K562 (cell line): Measurements from ENCODE around the gene NRARP. TPM values are rescaled to one million over a fixed set of nuclear protein-coding genes. Genes with fewer than 3 reads are reported as not detected.

Source experiments
- BDP1 ChIP-seq: IDR thresholded peaks from 3 replicates; pipeline ENCODE4 v1.6.1; 2011; ENCODE audit not compliant: insufficient read length, insufficient read depth
- BRF1 ChIP-seq: IDR thresholded peaks from 3 replicates; pipeline ENCODE4 v1.6.1; 2011; ENCODE audit warnings: borderline replicate concordance, mild to moderate bottlenecking; ENCODE audit not compliant: insufficient read length; ENCODE audit errors: extremely low read depth
- CBX3 ChIP-seq, 2 experiments: IDR thresholded peaks; 1 replicate in 1 of 2; 2 replicates in 1 of 2; pipeline ENCODE4 v1.6.1; 2012; ENCODE audit warnings: inconsistent platforms in 2 of 2, low read length in 2 of 2, borderline replicate concordance in 1 of 2, control low read depth in 1 of 2
- ELF1 ChIP-seq: fragments of 200-800 bp; sonication (Bioruptor generic); IDR thresholded peaks from 2 replicates; pipeline ENCODE4 v1.6.1; 2016; ENCODE audit warnings: missing genetic modification characterization, missing compliant biosample characterization
- EWSR1 ChIP-seq: fragments of 450-650 bp; IDR thresholded peaks from 2 replicates; pipeline ENCODE4 v1.6.1; 2018; ENCODE audit warnings: borderline replicate concordance, mild to moderate bottlenecking, low read depth, moderate library complexity; ENCODE audit not compliant: partially characterized antibody
- HDAC2 ChIP-seq: fragments of 450-650 bp; IDR thresholded peaks from 2 replicates; pipeline ENCODE4 v1.6.1; 2016; ENCODE audit warnings: mild to moderate bottlenecking
- ILF3 ChIP-seq: fragments of 450-650 bp; IDR thresholded peaks from 2 replicates; pipeline ENCODE4 v1.6.1; 2018; ENCODE audit warnings: antibody characterized with exemption, mild to moderate bottlenecking, moderate library complexity, borderline replicate concordance
- IRF2 ChIP-seq: sonication (generic); formaldehyde crosslinking; IDR thresholded peaks from 2 replicates; pipeline ENCODE4 v1.8.1; 2022; ENCODE audit warnings: mild to moderate bottlenecking, missing genetic modification reagents
- JUN ChIP-seq, 2 experiments: sonication (generic) in 1 of 2; formaldehyde crosslinking in 1 of 2; IDR thresholded peaks; 2 replicates each; pipeline versions ENCODE4 v1.6.1 to v1.8.0; 2012 to 2022; ENCODE audit warnings: borderline replicate concordance in 2 of 2, mild to moderate bottlenecking in 2 of 2, improper control_type of control experiment in 1 of 2, low read depth in 1 of 2, low read length in 1 of 2, missing genetic modification reagents in 1 of 2
- L3MBTL2 ChIP-seq: fragments of 450-650 bp; IDR thresholded peaks from 2 replicates; pipeline ENCODE4 v1.6.1; 2016; ENCODE audit warnings: mild to moderate bottlenecking, moderate library complexity
- MTA1 ChIP-seq: fragments of 450-650 bp; IDR thresholded peaks from 2 replicates; pipeline ENCODE4 v1.6.1; 2017; ENCODE audit warnings: borderline replicate concordance
- POLR2H ChIP-seq: IDR thresholded peaks from 2 replicates; pipeline ENCODE4 v1.6.1; 2016; ENCODE audit warnings: missing genetic modification characterization, low read depth, mild to moderate bottlenecking, control low read depth, missing compliant biosample characterization, moderate library complexity
- PTBP1 ChIP-seq: fragments of 200-400 bp; formaldehyde crosslinking; IDR thresholded peaks from 2 replicates; pipeline ENCODE4 v1.6.1; 2017; ENCODE audit warnings: low read depth, low read length
- RBM14 ChIP-seq: fragments of 200-400 bp; formaldehyde crosslinking; IDR thresholded peaks from 2 replicates; pipeline ENCODE4 v1.6.1; 2018; ENCODE audit warnings: low read depth, mild to moderate bottlenecking, low read length, moderate library complexity, borderline replicate concordance; ENCODE audit not compliant: insufficient read depth
- TCF3 ChIP-seq: sonication (generic); formaldehyde crosslinking; IDR thresholded peaks from 2 replicates; pipeline ENCODE4 v1.4.0; 2020; ENCODE audit warnings: mild to moderate bottlenecking, missing genetic modification reagents
- YBX1 ChIP-seq: fragments of 450-650 bp; IDR thresholded peaks from 2 replicates; pipeline ENCODE4 v1.7.1; 2016; ENCODE audit warnings: mild to moderate bottlenecking
- ZNF133 ChIP-seq: fragments of 250-450 bp; sonication (Bioruptor Pico); IDR thresholded peaks from 2 replicates; pipeline ENCODE4 v1.4.0; 2020; ENCODE audit warnings: mild to moderate bottlenecking
- ZNF57 ChIP-seq: fragments of 450-650 bp; formaldehyde crosslinking; IDR thresholded peaks from 2 replicates; pipeline ENCODE4 v1.4.0; 2020; ENCODE audit warnings: mild to moderate bottlenecking, moderate library complexity
- ZNF740 ChIP-seq, 3 experiments: fragments of 200-800 bp in 1 of 3; sonication (Bioruptor generic) in 1 of 3; sonication (generic) in 1 of 3; formaldehyde crosslinking in 1 of 3; IDR thresholded peaks; 2 replicates each; pipeline versions ENCODE4 v1.6.1 to v1.8.0; 2016 to 2022; ENCODE audit warnings: mild to moderate bottlenecking in 2 of 3, missing compliant biosample characterization in 2 of 3, missing genetic modification characterization in 2 of 3, missing genetic modification reagents in 1 of 3
- polyA plus RNA-seq, 8 experiments: library from polyadenylated mRNA; depleted of rRNA in 4 of 8; stranded (reverse) in 5 of 8; unstranded in 3 of 8; fragments of >200 nt; fragmentation: Nextera tagmentation in 2 of 8; fragmentation: Illumina TruSeq in 1 of 8; extraction: Ambion mirVana in 2 of 8; extraction: Trizol in 1 of 8; gene quantifications; 2 replicates each; pipeline versions ENCODE4 v1.2.1 to v1.2.3, GENCODE V29; 2011 to 2014; ENCODE audit warnings: inconsistent platforms in 1 of 8, missing spikeins in 1 of 8
- total RNA-seq, 7 experiments: library from RNA; depleted of rRNA in 6 of 7; stranded (reverse); fragments of >200 nt in 6 of 7; fragmentation: Illumina TruSeq in 2 of 7; extraction: Trizol in 2 of 7; gene quantifications; 2 replicates each; pipeline versions ENCODE4 v1.2.1 to v1.2.3, GENCODE V29; 2011 to 2021; ENCODE audit warnings: low replicate concordance in 1 of 7
- TF ChIP-seq, protein P1 (sequence below): sonication (generic); formaldehyde crosslinking; IDR thresholded peaks from 2 replicates; pipeline ENCODE4 v1.8.0; 2022; ENCODE audit warnings: mild to moderate bottlenecking, missing genetic modification reagents
- TF ChIP-seq, protein P2 (sequence below), 2 experiments: IDR thresholded peaks; 2 replicates each; pipeline ENCODE4 v1.6.1; 2011; ENCODE audit warnings: borderline replicate concordance in 1 of 2, control low read depth in 1 of 2, low read depth in 1 of 2, low read length in 1 of 2, mild to moderate bottlenecking in 1 of 2, mixed read lengths in 1 of 2, moderate library complexity in 1 of 2; ENCODE audit not compliant: insufficient read depth in 1 of 2, insufficient read length in 1 of 2, poor library complexity in 1 of 2, severe bottlenecking in 1 of 2; ENCODE audit errors: extremely low read depth in 1 of 2

The NRARP gene
- total and polyA plus RNA-seq, 9 of the 15 experiments (the other 6 are each of a cell fraction or from before 2014, with no cell fraction given): 2.0 to 24.5 (median 7.2) TPM; not detected in 2

- TF ChIP-seq, protein P1, sequence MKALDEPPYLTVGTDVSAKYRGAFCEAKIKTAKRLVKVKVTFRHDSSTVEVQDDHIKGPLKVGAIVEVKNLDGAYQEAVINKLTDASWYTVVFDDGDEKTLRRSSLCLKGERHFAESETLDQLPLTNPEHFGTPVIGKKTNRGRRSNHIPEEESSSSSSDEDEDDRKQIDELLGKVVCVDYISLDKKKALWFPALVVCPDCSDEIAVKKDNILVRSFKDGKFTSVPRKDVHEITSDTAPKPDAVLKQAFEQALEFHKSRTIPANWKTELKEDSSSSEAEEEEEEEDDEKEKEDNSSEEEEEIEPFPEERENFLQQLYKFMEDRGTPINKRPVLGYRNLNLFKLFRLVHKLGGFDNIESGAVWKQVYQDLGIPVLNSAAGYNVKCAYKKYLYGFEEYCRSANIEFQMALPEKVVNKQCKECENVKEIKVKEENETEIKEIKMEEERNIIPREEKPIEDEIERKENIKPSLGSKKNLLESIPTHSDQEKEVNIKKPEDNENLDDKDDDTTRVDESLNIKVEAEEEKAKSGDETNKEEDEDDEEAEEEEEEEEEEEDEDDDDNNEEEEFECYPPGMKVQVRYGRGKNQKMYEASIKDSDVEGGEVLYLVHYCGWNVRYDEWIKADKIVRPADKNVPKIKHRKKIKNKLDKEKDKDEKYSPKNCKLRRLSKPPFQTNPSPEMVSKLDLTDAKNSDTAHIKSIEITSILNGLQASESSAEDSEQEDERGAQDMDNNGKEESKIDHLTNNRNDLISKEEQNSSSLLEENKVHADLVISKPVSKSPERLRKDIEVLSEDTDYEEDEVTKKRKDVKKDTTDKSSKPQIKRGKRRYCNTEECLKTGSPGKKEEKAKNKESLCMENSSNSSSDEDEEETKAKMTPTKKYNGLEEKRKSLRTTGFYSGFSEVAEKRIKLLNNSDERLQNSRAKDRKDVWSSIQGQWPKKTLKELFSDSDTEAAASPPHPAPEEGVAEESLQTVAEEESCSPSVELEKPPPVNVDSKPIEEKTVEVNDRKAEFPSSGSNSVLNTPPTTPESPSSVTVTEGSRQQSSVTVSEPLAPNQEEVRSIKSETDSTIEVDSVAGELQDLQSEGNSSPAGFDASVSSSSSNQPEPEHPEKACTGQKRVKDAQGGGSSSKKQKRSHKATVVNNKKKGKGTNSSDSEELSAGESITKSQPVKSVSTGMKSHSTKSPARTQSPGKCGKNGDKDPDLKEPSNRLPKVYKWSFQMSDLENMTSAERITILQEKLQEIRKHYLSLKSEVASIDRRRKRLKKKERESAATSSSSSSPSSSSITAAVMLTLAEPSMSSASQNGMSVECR: no peak
- TF ChIP-seq IRF2 (CRISPR knock-in tag) (no peak), ILF3 (no peak), MTA1 (no peak), YBX1 (no peak), BRF1 (no peak), ELF1 (tag) (0 out of 2 replicates have a peak, but pooled peaks have one; percentile 8), BDP1 (no peak), ZNF740 (CRISPR knock-in tag; IDR thresholded peaks at IDR 0.05) (no peak), ZNF740 (tag; IDR thresholded peaks at IDR 0.05) (no peak), L3MBTL2 (0 out of 2 replicates have a peak, but pooled peaks have one; percentile 7), HDAC2 (no peak), JUN (IDR thresholded peaks at IDR 0.05; ENCODE audit: borderline replicate concordance, low read depth, low read length) (no peak), JUN (CRISPR knock-in tag; IDR thresholded peaks at IDR 0.05; ENCODE audit: borderline replicate concordance) (no peak), POLR2H (tag) (no peak), EWSR1 (no peak), TCF3 (CRISPR knock-in tag) (no peak), CBX3 (IDR thresholded peaks at IDR 0.05; ENCODE audit: borderline replicate concordance in 1 of 2, low read length in 2 of 2) (no peak), RBM14 (no peak), PTBP1 (no peak), ZNF57 (no peak), ZNF133 (CRISPR knock-in tag) (no peak)
- TF ChIP-seq, protein P2, sequence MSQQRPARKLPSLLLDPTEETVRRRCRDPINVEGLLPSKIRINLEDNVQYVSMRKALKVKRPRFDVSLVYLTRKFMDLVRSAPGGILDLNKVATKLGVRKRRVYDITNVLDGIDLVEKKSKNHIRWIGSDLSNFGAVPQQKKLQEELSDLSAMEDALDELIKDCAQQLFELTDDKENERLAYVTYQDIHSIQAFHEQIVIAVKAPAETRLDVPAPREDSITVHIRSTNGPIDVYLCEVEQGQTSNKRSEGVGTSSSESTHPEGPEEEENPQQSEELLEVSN (IDR thresholded peaks at IDR 0.05; ENCODE audit: borderline replicate concordance in 1 of 2, extremely low read depth in 1 of 2, insufficient read depth in 1 of 2, insufficient read length in 1 of 2, low read depth in 1 of 2, low read length in 1 of 2, poor library complexity in 1 of 2, severe bottlenecking in 1 of 2): peak in 1 of 2 experiments; percentile 38
These were observed 23.9 kb downstream of the NRARP start (continued) for GRCh38 chr9:137278061-137278701.
